ENCODE results near the gene CCDC197. TPM values are rescaled to one million over a fixed set of nuclear protein-coding genes. Genes with fewer than 3 reads are reported as not detected.

The CCDC197 gene
- total and polyA plus RNA-seq, 7 donors = not detected

DNA sequence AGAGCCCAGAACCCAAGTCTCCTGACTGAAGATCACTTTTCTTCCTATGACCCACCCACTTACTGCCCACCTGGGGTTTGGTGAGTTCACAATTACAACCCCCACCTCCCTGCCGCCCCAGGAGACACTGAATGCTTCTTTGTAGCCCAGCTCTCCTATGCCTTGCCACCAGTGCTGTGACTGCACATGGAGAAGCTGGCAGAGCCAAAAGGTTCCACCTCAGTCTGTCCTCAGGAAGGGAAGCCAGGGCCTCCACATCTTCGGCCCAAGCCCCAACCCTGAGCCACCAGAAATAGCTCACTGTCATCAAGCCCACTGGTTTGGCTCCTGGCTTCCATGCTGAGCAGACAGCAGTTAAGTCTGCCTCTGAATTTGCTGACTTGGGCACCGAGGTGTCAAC lies 54.7 kb downstream of the CCDC197 start:
- Histone ChIP-seq H3K27ac (peak overlapping the region in 2 of 4 donors; percentile 0 to 19), H3K4me1 (peaks cover 0 to 18% (median 13%) of the 10 kb centered on the region in 4 donors), H3K27me3 (no peaks in the 10 kb centered on the region), H3K36me3 (peaks cover 38 to 100% (median 74%) of the 10 kb centered on the region in 4 donors), H3K4me3 (no peak overlapping the region), H3K9me3 (no peaks in the 10 kb centered on the region)
- no peak for DNase-seq
- 90 to 92% methylated on average over 3 of the region's 3 CpGs for WGBS, 2 donors
- TF ChIP-seq POLR2AphosphoS5 (IDR thresholded peaks at IDR 0.05) (no peak), EP300 (IDR thresholded peaks at IDR 0.05) (no peak), POLR2A (IDR thresholded peaks at IDR 0.05) (no peak)
- intact Hi-C loops (cut with DNase I) = loop anchor here (1.0 kb wide), 1 partner anchor 85 kb away; no protein-coding TSS in a partner anchor

DNA sequence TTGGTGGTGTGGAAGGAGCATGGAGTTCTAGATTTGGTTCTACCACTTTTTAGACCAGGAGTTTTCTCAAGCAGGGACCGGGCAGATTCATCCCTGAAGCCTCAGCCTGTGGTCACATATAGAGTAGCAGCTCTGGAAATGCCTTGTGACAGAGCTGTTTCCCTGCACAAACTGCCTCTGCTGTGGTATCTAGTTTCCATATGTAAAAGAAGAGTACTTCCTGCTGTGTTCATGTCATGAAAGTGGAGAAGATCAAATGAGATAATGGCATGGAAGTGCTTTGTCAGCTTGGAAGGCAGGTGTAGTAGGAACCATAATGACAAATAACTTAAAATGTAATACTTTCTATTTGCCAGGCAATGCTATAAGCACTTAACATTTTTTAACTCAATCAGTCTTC lies 55.1 kb downstream of the CCDC197 start:
- Histone ChIP-seq H3K27me3 (no peaks in the 10 kb centered on the region), H3K9me3 (no peaks in the 10 kb centered on the region), H3K36me3 (peaks cover 38 to 100% (median 73%) of the 10 kb centered on the region in 4 donors), H3K4me3 (no peak overlapping the region), H3K4me1 (peaks cover 0 to 18% (median 13%) of the 10 kb centered on the region in 4 donors), H3K27ac (no peak overlapping the region)
- intact Hi-C loops (cut with DNase I) = no loop called here
- TF ChIP-seq EP300 (IDR thresholded peaks at IDR 0.05) (no peak), POLR2AphosphoS5 (IDR thresholded peaks at IDR 0.05) (no peak), CTCF (IDR thresholded peaks at IDR 0.05) (no peak), POLR2A (IDR thresholded peaks at IDR 0.05) (no peak)
- 87 to 94% methylated on average over 1 of the region's 1 CpG for WGBS, 2 donors
- DNase-seq = peak; percentile 38

DNA sequence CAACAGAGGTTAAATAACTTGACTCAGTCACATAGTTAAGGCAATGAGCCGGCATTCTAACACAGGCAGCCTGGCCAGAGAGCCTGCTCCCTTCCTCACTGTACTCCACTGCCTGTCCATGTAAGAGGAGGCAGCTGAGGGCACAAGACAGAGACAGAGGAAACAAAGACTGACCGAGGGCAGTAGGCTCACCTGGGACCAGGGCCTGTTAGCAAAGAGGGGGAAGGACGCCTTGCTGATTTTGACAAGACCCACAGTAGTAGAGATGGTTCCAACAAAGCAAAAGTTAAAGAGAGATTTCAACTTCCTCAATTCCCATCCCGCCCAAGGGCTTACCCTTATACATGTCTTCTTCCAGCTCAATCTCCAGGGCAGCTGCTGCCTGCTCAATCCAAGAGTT lies 55.6 kb downstream of the CCDC197 start:
- TF ChIP-seq EP300 (IDR thresholded peaks at IDR 0.05) (no peak), POLR2A (IDR thresholded peaks at IDR 0.05) (no peak), POLR2AphosphoS5 (IDR thresholded peaks at IDR 0.05) (no peak), CTCF (IDR thresholded peaks at IDR 0.05) (no peak)
- WGBS, 2 donors = 89 to 94% methylated on average over 4 of the region's 4 CpGs
- Histone ChIP-seq H3K4me3 (no peak overlapping the region), H3K4me1 (peaks cover 0 to 18% (median 13%) of the 10 kb centered on the region in 4 donors), H3K27me3 (no peaks in the 10 kb centered on the region), H3K36me3 (peaks cover 38 to 100% (median 74%) of the 10 kb centered on the region in 4 donors), H3K27ac (no peak overlapping the region), H3K9me3 (no peaks in the 10 kb centered on the region)
- intact Hi-C loops (cut with DNase I) = no loop called here
- no peak for DNase-seq

DNA sequence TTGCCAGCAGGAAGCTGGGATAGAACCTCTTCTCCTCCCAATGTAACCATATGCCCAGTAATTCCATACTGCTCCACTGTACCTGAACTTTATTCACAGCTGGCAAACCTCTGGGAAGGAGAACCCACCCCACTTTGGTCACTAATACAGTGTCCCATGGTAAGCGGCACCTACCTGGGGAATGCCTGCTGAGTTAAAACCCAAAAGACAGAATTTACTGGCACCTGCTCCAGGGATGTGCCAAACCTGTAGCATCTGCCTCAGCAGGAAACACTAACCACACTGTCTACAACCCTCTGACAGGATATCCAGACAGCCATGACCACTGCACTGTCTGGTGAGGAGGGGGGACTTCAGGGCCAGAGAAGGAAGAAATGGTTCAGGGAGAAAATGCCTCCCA lies 57.3 kb downstream of the CCDC197 start:
- WGBS, 2 donors = 98 to 99% methylated on average over 1 of the region's 1 CpG
- Histone ChIP-seq H3K27ac (no peak overlapping the region), H3K36me3 (peaks cover 36 to 100% (median 65%) of the 10 kb centered on the region in 4 donors), H3K9me3 (no peaks in the 10 kb centered on the region), H3K27me3 (no peaks in the 10 kb centered on the region), H3K4me3 (no peak overlapping the region), H3K4me1 (peaks cover 0 to 18% (median 15%) of the 10 kb centered on the region in 4 donors)
- no peak for DNase-seq
- TF ChIP-seq CTCF (IDR thresholded peaks at IDR 0.05) (no peak), POLR2A (IDR thresholded peaks at IDR 0.05) (no peak)
- intact Hi-C loops (cut with DNase I) = no loop called here

GRCh38 chr14:94054936-94055335 lies 57.8 kb downstream of the CCDC197 start:
- Histone ChIP-seq H3K36me3 (peaks cover 37 to 100% (median 63%) of the 10 kb centered on the region in 4 donors), H3K27me3 (no peaks in the 10 kb centered on the region), H3K9me3 (no peaks in the 10 kb centered on the region), H3K27ac (no peak overlapping the region), H3K4me1 (peaks cover 0 to 18% (median 15%) of the 10 kb centered on the region in 4 donors), H3K4me3 (no peak overlapping the region)
- TF ChIP-seq POLR2AphosphoS5 (IDR thresholded peaks at IDR 0.05) (no peak), EP300 (IDR thresholded peaks at IDR 0.05) (no peak), CTCF (IDR thresholded peaks at IDR 0.05) (no peak), POLR2A (IDR thresholded peaks at IDR 0.05) (no peak)
- 95% methylated on average over 7 of the region's 7 CpGs for WGBS, 2 donors
- intact Hi-C loops (cut with DNase I) = no loop called here
- no peak for DNase-seq

All from sigmoid colon (tissue), 7 donors.